ENCODE results near the gene IMPA2.
"Not testable (repeated sequence)": the region's sequence is repeated elsewhere in the genome, so short reads cannot be mapped to it uniquely, and the experiment has no call there.

Gene IMPA2

DNA sequence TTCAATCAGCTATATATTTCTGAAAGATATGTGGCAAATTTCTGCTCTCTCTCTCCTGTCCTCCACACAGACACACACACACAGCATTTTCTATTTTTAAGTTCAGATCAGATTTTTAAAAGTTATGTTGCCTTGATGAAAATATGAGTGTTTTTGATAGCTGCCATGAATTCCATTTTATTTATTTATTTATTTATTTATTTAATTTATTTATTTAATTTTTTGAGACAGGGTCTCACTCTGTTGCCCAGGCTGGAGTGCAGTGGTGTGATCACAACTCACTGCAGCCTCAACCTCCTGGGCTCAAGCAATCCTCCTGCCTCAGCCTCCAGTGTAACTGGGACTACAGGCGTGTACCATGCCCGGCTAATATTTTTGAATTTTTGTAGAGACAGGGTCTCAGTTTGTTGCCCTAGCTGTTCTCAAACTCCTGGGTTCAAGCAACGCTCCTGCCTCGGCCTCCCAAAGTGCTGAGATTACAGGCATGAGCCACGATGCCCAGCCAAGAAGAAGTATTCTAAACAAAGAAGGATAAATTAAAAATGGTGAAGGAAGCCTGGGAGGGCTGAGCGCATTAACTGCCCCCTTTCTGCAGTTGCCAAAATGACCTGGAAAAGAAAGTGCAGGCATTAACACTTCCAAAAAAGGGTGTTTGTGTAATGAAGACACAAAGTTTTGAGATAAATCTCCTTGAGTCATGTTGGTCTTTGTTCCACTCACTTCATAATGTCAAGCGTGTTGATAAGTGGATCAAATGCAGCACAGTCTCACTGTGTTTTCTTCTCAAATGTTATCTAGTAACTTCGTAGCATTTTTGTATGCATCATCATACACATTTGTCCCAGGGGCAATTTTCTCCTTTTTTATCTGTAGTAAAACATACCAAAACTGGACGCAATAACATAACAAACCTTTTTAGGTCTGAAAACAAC lies 11.1 kb upstream of the IMPA2 start:
- no peak for DNase-seq (ENCODE audit: insufficient read length)
- no peak for TF ChIP-seq POLR2AphosphoS5 (IDR thresholded peaks at IDR 0.05; ENCODE audit: low read depth, low read length)
- no peak for TF ChIP-seq POLR2A (IDR thresholded peaks at IDR 0.05; ENCODE audit: low read depth, low read length)
- no peak for TF ChIP-seq TAF1 (IDR thresholded peaks at IDR 0.05; ENCODE audit: borderline replicate concordance, low read depth, low read length)
- no peak for FAIRE-seq

DNA sequence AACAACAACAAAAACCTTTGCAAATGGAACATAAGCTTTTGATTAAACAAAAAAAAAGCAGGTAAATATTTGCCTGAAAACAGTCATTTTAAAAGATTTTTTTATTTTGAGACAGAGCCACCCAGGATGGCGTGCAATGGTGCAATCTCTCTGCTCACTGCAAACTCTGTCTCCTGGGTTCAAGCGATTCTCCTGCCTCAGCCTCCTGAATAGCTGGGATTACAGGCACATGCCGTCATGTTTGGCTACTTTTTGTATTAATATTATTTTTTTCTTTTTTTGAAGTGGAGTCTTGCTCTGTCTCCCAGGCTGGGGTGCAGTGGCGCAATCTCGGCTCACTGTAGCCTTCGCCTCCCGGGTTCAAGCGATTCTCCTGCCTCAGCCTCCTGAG lies 10.5 kb upstream of the IMPA2 start:
- DNase-seq (ENCODE audit: insufficient read length); FAIRE-seq: not testable (repeated sequence)

DNA sequence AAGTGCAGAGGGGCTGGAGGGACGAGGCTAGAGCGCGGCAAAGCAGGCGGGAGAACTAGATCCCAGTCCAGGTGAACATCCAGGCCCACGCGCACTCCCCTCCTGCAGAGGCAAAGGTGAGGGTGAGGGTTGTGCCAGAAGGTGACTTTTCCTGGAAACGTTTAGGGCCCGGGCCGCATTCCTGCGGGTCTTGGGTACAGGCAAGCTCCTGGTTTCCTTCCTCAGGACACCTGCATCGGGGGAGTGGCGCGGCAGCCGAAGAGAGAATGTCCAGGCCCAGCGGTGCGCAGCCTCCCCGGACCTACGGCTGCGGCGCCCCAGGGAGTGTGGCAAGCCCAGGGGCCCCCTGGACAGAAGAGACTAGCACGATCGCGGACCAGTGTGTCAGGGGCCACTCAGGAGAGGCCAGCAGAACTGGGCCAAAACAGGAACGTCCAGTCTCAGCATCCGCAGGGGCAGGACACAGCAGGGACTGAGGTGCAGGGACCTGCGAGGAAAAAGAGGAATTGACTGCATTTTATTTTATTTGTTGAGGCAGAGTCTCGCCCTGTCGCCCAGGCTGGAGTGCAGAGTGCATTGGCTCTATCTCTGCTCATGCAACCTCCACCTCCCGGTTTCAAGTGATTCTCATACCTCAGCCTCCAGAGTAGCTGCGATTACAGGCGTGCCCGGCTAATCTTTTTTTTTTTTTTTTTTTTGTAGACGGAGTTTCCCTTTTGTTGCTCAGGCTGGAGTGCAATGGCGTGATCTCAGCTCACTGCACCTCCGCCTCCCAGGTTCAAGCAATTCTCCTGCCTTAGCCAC lies 8.7 kb upstream of the IMPA2 start:
- DNase-seq (ENCODE audit: insufficient read length) (no peak), FAIRE-seq (no peak)
- TF ChIP-seq POLR2AphosphoS5 (IDR thresholded peaks at IDR 0.05; ENCODE audit: low read depth, low read length): no peak

DNA sequence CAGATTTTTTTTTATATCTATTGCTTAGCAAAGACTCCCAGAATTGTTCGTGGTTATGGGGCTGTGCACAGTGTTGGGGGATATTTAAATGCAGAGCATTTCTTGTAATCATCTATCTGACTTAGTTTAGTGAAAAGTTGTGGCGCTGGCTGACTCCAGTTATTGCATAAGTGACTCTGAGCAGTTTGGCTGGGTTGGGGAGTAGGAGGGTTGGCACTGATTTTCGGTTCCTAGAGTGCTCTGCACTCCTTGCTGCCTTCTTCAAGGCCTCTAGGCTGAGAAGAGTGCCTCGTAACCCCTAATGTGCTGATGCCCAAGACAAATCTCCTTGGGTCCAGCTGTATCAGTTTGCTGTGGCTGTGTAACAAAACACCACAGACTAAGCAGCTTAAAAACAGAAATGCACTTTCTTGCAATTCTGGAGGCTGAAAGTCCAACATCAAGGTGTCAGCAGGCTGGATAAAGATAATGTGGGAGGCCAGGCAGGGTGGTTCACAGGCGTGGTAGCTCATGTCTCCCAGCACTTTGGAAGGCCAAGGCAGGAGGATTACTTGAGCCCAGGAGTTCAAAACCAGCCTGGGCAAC lies 6.5 kb upstream of the IMPA2 start:
- no peak for TF ChIP-seq POLR2A (IDR thresholded peaks at IDR 0.05; ENCODE audit: low read depth, low read length)
- TF ChIP-seq POLR2AphosphoS5 (IDR thresholded peaks at IDR 0.05; ENCODE audit: low read depth, low read length): no peak
- no peak for FAIRE-seq
- no peak for DNase-seq (ENCODE audit: insufficient read length)

DNA sequence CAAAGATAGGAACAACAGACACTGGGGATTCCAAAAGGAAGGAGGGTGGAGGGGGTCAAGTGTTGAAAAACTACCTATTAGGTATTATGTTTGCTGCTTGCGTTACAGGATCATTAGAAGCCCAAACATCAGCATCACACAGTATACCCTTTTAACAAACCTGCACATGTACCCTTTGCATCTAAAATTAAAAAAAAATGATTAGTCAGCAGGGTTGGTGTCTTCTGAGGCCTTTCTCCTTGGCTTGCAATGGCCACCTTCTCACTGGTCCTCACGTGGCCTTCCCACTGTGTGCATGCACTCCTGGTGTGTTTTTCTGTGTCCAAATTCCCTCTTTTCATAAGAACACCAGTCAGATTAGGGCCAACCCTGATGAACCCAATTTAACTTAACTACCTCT lies 5.6 kb upstream of the IMPA2 start:
- DNase-seq (ENCODE audit: insufficient read length): no peak
- TF ChIP-seq POLR2A (IDR thresholded peaks at IDR 0.05; ENCODE audit: low read depth, low read length) (no peak), POLR2AphosphoS5 (IDR thresholded peaks at IDR 0.05; ENCODE audit: low read depth, low read length) (no peak), TAF1 (IDR thresholded peaks at IDR 0.05; ENCODE audit: borderline replicate concordance, low read depth, low read length) (no peak)
- FAIRE-seq: no peak

DNA sequence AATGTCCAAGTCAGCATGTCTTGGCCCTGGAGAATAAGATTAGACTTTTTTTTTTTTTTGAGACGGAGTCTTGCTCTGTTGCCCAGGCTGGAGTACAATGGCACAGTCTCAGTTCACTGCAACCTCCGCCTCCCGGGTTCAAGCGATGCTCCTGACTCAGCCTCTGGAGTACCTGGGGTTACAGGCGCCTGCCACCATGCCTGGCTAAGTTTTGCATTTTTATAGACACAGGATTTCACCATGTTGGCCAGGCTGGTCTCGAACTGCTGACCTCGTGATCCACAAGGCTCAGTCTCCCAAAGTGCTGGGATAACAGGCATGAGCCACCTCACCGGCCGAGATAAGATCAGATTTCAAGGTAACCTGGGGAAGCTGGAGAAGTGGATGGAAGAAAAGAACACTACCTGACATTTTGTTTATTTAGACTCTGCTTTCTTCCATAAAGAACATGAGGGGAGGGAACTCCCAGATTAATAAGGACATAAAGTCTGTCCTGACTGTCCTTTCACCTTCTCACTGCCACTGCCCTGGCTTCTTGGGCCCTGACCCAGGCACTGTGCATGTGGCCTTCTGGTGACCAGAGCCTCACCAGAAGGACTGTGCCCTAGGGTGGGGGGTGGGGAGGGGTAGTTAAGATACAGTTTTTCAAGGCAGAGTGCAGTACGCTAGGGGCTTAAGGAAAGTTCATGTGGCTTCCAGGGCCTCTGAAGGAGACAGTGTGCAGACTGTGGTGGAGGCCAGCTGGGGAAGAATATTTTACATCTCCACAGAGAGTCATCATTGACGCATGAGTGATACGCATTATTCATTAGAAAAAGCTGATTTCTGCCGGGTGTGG lies 4.8 kb upstream of the IMPA2 start:
- no peak for TF ChIP-seq POLR2AphosphoS5 (IDR thresholded peaks at IDR 0.05; ENCODE audit: low read depth, low read length)
- TF ChIP-seq TAF1 (IDR thresholded peaks at IDR 0.05; ENCODE audit: borderline replicate concordance, low read depth, low read length): no peak
- TF ChIP-seq POLR2A (IDR thresholded peaks at IDR 0.05; ENCODE audit: low read depth, low read length): no peak
- no peak for FAIRE-seq
- no peak for DNase-seq (ENCODE audit: insufficient read length)

DNA sequence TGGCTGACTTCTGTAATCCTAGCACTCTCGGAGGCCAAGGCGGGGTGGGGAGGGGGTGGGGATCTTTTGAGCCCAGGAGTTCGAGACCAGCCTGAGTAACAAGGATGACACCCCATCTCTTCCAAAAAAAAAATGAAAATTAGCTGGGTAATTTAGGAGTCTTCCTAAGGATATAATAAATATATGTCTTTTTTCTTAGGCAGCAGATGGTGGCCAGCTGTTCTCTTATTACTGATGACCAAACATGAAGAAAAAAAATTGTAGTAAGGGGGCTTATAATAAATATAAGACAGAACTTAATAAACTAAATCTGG lies 4.2 kb upstream of the IMPA2 start:
- TF ChIP-seq TAF1 (IDR thresholded peaks at IDR 0.05; ENCODE audit: borderline replicate concordance, low read depth, low read length): no peak
- TF ChIP-seq POLR2AphosphoS5 (IDR thresholded peaks at IDR 0.05; ENCODE audit: low read depth, low read length): no peak
- TF ChIP-seq POLR2A (IDR thresholded peaks at IDR 0.05; ENCODE audit: low read depth, low read length): no peak
- no peak for FAIRE-seq

DNA sequence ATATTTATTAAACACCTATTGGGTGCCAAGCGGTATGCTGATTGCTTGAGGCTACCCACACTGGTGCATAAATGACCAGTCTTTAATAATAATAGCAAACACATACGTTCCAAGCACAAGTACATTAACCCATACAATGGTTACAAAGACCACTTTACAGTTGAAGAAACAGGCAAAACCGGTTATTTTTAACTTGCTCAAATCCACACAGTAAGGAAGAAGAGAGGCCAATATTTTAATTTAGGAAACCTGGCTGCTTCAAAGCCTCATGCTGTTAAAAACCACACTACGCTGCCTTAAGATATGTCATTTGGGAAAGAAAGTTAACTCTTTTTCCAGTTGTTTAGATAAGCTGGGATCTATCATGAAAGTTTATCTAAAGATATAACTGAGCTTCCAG lies 2.4 kb upstream of the IMPA2 start:
- TF ChIP-seq TAF1 (IDR thresholded peaks at IDR 0.05; ENCODE audit: borderline replicate concordance, low read depth, low read length) (no peak), POLR2A (IDR thresholded peaks at IDR 0.05; ENCODE audit: low read depth, low read length) (no peak), POLR2AphosphoS5 (IDR thresholded peaks at IDR 0.05; ENCODE audit: low read depth, low read length) (no peak)
- FAIRE-seq (no peak), DNase-seq (ENCODE audit: insufficient read length) (no peak)

More for the DNA sequence above, 4.2 kb upstream of the IMPA2 start:
- DNase-seq (ENCODE audit: insufficient read length): no peak

DNA sequence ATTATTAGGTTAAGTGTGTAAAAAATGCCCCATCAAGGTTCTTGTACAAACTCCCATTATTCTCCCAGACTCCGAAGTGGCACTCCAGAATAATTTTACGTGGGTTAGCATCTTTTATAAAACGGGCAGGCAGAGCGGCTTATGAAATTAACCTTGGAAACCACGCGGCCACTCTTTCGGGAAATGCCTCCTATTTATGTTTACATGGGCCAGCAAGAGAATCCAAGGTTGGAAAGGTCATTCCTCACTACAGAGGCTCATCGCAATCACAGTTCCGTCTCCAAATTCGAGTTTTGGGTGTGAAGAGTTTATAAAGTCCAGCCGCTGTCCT lies 1.2 kb upstream of the IMPA2 start:
- no peak for TF ChIP-seq TAF1 (IDR thresholded peaks at IDR 0.05; ENCODE audit: borderline replicate concordance, low read depth, low read length)
- no peak for TF ChIP-seq POLR2AphosphoS5 (IDR thresholded peaks at IDR 0.05; ENCODE audit: low read depth, low read length)
- no peak for TF ChIP-seq POLR2A (IDR thresholded peaks at IDR 0.05; ENCODE audit: low read depth, low read length)
- FAIRE-seq: no peak
- no peak for DNase-seq (ENCODE audit: insufficient read length)

DNA sequence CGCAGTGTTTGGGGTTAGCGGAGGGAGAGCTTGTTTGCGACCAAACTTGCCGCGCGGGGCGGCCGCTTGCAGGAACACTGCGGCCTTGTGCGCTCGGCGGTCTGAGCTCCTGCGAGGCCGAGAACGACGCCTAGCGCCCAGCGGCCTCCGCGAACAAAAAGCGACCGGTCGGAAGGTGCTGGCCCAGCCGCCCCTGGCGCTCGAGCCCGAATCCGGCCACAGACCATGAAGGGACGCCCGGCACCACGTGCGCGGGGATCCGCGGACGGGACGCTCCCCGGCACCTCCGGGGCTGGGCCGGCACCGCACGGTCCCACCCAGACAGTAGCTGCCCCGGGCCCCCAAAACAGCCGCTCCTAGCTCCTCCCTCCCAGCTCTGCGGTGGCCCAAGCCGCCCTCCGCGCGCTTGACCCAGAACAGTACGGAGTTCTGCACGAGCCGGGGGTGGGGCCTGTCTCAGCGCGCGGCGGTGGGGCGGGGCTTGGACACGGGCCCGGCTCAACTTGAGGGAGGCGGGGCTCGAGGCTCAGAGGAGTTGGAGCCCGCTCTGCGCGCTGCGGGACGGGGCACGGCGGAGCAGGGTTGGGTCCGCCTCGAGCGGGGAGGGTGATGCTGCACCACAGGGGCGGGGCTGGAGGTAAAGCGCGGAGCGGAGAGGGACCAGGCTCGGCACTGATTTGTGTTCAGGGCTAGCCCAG lies 664 bp upstream of the IMPA2 start:
- peak; percentile 43; the same call in 1 of the 2 replicates for TF ChIP-seq POLR2A (IDR thresholded peaks at IDR 0.05; ENCODE audit: low read depth, low read length)
- TF ChIP-seq POLR2AphosphoS5 (IDR thresholded peaks at IDR 0.05; ENCODE audit: low read depth, low read length): no peak
- no peak for TF ChIP-seq TAF1 (IDR thresholded peaks at IDR 0.05; ENCODE audit: borderline replicate concordance, low read depth, low read length)
- FAIRE-seq: no peak
- peak; percentile 92 for DNase-seq (ENCODE audit: insufficient read length)

Measured in GM12892 (cell line).